GM19468 (cell line): Measurements from ENCODE around the gene DDX39B.
"Not testable (repeated sequence)": the region's sequence is repeated elsewhere in the genome, so short reads cannot be mapped to it uniquely, and the experiment has no call there.

ENCODE experiments used
- ATAC-seq: cut with Tn5 transposase; IDR thresholded peaks from one replicate; pipeline ENCODE4 v1.9.1; 2021; ENCODE audit warnings: mild to moderate bottlenecking, moderate library complexity, moderate number of reproducible peaks; ENCODE audit not compliant: unreplicated experiment; ENCODE audit errors: extremely low read depth

Gene DDX39B

DNA sequence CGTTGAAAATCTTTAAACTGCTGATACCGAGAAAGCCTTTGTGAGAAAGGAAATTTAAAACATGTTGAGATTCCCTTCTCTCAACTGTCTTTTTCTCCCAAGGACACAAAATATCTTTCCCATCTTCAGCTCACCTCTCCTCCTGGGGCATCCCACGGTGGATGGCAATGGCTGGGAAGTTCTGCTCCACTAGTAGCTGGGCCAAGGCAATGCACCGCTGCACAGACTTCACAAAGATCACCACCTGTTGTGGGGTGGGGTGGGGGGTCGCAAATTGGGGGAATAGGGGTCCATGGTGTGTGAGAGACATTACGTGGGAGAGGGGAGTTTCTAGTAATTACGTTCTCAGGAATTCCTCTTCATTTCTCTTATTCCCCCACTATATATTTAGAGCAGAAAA, 10.6 kb downstream of the DDX39B start:
- no peak for ATAC-seq

DNA sequence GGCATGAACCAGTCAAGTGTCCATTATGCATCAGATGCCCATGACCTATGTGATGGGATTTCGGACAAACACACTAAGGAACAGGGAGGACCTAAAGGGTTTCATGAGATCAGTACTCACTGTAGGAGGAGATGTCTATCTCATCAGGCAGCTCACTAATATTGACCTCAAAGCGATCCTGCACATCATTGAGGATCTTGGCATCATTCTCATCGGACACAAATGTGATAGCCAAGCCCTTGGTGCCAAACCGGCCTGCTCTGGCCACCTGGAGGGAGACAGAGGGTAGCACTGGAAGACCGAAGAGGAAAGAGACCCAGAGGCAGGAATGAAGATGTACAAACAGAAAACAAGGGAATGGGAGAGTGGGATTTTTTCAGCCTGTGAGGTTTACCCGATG, 11.1 kb downstream of the DDX39B start:
- ATAC-seq = no peak

DNA sequence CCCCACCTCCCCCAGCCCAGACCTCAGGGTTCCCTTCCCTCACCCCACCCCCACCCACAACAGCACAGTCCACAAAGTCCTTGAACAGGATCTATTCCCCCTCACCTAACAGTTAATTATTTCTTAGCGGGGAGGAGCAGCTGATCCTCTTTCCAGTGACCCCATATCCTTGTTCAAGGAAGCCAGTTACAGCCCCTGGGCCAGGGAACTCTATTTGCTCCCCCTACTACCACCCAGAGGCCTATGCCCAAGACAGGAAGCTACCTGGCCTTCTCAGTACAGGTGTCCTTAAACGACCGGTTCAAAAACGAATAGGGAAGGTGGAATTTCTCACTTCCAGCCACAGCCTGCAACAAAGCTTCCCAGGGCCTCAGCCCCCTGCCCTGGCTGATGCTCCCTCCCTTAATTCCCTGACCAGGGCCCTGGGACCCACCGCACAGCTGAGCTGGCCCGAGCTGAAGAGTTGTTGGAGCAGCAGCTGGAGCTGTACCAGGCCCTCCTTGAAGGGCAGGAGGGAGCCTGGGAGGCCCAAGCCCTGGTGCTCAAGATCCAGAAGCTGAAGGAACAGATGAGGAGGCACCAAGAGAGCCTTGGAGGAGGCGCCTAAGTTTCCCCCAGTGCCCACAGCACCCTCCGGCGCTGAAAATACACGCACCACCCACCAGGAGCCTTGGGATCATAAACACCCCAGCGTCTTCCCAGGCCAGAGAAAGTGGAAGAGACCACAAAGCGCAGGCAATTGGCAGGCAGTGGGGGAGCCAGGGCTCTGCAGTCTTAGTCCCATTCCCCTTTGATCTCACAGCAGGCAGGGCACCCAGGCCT, 12.3 kb downstream of the DDX39B start:
- ATAC-seq = no peak

DNA sequence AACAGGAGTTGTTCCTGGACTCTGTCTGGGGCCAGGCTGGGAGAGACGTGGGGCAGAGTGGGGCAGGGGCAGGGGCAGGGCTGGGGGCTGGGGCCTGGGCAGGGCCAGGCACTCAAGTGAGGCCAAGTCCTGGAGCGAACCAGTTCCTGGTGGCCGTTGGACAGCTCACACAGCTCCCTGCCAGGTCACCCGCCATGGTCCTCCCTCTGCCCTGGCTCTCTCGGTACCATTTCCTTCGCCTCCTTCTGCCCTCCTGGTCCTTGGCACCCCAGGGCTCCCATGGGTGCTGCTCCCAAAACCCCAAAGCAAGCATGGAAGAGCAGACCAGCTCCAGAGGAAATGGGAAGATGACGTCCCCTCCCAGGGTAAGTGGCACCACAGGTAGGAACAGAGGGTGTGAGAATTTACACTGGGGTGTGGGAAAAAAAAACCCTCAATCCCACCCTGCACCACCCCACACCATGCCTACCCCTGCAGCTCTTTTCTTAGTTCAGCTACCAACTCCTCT, 12.9 kb downstream of the DDX39B start, which contains the start of gene MCCD1:
TSS of gene MCCD1 (plus strand) at position 142 of the 508 bp plus-strand sequence. CDS start at position 195, 53 bp downstream.
- ATAC-seq = no peak

DNA sequence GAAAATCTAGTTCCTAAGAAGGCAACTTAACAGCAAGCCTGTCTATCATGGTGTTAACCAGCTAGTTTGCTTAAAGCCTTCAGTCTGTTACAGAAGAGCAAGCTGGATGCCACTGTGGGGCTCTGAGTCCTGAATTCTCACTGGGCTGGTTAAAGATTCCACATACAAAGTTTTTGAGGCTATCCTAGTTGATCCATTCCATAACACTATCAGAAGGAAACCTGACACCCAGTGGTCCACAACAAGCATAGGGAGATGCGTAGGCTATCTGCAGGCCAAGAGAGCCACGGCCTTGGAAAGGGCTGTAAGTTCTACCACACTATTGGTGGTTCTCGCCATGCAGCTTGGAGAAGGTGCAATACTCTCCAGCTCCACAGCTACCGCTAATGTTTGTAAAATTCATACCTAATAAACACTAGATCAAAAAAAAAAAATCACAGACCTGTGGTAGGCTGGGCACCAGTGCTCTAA, 13.5 kb downstream of the DDX39B start:
- no peak for ATAC-seq

DNA sequence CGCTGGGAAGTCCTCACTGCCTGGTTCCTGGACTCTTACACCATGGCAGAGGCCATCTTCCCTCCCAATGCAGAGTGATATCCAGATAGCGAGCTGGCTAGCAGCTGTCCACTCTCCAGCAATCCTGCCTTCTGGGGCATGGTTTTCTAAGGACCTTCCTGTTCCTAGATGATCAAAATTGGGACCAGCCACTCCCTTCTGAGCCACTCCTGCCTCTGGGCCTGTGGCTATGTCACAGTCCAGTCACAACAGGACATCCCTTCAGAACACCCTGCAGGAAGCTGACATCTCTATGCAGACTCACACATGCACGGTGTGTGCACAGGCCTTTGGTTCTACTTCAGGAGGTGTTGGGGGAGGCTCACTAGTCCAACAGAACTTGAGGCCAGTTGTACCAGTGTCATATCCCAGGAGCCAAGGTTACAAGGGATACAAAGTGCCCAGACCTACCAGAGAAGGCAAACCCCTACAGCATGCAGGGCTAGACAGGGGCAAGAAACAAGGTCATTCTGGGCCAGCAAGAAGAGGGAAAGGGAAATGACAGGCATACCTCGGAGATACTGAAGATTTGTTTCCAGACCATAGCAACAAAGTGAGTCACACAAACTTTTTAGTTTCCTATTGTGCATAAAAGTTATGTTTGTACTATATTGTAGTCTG, 15.7 kb downstream of the DDX39B start:
- no peak for ATAC-seq

DNA sequence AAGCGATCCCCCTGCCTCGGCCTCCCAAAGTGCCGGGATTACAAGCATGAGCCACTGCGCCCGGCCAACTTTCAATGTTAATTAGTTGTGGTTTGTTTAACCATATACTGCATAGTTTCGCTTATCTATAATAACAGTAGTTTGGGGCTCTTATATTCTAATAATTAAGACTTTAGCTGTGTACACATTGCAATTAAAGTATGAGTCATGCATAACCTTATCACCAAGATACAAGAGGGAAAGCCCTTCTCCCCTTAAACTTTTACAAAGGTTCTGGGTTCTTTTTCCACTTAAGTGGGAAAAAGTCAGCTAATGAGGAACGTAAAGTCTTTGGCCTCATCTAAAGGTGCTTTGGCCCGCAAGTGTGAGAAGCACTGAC, 16.3 kb downstream of the DDX39B start:
- no peak for ATAC-seq

DNA sequence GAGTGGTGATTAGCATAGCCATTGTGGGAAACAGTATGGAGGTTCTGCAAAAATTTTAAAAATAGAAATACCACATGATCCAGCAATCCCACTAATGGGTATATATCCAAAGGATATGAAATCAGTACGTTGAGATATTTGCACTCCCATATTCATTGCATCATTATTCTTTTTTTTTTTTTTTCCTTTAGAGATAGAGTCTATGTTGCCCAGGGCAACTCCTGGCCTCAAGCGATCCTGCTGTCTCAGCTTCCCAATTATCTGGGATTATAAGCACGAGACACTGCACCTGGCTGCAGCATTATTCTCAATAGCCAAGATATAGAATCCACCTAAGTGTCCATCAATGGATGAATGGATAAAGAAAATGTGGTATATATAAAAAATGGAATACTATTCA, 20.0 kb downstream of the DDX39B start:
- ATAC-seq = no peak

DNA sequence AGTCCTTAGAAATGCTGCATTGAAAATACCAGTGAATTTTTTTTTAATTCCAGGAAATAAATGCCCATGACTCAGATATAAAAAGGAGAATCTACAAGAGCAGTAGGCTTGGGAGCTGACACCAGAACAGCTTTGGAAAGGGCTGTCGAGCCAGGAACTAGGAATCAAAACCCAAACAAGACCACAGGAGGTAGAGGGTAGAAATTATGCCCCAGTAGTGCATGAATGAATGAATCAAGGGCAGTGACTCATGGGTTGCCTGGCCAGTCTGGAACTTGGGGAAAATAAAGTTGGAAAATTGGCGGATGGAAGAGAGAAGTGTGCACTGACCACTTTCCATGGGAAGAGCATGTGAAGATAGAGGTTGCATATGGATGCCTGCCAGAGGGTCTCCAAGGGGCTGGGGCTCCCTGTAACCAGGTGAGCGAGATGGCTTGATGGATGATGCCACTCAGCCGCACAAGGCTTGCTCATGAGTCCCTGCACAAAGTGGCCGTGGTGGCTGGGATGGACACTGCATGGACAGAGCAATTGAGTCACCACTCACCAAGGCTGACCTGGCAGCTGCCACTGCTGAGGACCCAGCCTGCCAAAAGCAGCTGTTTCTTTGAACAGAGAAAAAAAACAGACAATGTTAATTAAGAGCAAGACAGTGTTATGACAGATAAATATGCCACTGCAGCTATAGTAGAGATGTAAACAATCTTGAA, 28.2 kb downstream of the DDX39B start:
- no peak for ATAC-seq

DNA sequence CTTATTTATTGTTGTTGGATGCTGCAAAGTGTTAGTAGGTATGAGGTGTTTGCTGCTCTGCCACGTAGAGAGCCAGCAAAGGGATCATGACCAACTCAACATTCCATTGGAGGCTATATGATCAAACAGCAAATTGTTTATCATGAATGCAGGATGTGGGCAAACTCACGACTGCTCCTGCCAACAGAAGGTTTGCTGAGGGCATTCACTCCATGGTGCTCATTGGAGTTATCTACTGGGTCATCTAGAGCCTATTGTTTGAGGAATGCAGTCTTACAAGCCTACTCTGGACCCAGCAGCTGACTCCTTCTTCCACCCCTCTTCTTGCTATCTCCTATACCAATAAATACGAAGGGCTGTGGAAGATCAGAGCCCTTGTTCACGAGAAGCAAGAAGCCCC, 31.8 kb downstream of the DDX39B start:
- ATAC-seq = no peak

DNA sequence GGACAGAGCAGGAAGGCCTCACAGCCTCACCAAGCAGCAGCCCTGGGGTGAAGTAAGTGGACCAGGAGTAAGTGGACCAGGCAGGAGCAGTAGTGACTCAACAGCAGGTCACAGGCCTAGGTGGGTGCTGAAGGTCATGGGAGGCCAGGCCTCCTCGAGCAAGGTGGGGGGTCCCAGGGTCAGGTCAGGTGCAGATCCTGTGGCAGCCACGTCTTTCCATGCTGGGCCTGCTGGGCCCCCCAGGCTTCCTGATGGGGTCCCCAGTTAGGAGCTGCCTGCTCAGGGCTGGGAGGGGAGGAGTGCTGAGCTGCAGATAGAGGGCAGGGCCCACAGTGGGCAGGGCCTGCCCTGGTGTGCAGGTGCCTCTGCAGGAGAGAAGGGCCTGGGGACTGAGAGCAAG, 32.8 kb downstream of the DDX39B start:
- ATAC-seq = not testable (repeated sequence)

DNA sequence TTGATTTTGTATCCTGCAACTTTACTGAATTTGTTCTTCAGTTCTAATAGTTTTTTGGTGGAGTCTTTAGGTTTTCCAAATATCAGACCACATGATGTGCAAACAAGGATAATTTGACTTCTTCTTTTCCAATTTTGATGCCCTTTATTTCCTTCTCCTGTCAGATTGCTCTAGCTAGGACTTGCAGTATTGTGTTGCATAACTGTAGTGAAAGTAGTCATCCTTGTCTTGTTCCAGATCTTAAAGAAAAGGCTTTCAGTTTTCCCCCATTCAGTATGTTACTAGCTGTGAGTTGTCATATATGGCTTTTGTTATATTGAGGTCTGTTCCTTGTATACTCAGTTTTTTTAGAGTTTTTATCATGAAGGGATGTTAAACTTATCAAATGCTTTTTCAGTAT, 39.2 kb downstream of the DDX39B start:
- no peak for ATAC-seq

DNA sequence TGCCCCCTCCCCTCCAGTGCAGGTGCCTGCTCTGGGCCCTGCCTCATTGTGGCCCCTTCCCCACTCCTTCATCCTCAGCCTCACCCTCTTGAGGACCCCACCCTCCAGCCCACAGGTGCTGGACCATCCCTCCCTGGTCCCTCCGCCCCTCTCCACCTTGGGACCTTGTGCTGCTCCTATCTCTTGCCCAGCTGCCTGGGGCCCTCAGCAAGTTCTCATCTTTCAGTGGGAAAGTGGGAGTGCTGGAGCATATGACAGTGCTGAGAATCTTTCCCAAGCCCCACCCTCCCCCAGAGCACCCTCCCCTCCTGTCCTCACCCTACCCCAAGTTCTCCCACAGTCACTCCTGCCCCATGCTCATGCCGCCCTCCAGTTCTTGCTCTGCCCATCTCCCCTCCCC, 42.2 kb downstream of the DDX39B start:
- not testable (repeated sequence) for ATAC-seq

DNA sequence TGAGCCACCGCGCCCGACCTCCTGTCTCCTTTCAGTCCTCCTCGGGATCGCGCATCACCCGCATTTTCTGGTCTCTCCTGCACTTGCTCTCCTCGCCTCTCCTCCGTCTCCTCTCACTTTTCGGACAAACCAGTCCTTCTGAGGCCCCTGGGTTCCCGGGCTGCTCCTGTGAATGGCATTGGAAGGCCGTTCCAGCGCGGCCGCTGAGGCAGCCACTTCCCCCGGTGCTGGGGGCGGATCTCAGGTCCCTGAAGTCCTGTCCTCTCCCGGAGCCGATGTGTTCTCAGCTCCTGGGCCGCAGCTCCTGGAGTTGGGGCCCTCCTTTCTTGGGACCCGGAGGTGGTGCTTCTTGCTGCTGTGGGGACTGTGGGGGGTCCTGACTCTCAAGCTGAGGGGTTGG, 43.1 kb downstream of the DDX39B start:
- no peak for ATAC-seq

DNA sequence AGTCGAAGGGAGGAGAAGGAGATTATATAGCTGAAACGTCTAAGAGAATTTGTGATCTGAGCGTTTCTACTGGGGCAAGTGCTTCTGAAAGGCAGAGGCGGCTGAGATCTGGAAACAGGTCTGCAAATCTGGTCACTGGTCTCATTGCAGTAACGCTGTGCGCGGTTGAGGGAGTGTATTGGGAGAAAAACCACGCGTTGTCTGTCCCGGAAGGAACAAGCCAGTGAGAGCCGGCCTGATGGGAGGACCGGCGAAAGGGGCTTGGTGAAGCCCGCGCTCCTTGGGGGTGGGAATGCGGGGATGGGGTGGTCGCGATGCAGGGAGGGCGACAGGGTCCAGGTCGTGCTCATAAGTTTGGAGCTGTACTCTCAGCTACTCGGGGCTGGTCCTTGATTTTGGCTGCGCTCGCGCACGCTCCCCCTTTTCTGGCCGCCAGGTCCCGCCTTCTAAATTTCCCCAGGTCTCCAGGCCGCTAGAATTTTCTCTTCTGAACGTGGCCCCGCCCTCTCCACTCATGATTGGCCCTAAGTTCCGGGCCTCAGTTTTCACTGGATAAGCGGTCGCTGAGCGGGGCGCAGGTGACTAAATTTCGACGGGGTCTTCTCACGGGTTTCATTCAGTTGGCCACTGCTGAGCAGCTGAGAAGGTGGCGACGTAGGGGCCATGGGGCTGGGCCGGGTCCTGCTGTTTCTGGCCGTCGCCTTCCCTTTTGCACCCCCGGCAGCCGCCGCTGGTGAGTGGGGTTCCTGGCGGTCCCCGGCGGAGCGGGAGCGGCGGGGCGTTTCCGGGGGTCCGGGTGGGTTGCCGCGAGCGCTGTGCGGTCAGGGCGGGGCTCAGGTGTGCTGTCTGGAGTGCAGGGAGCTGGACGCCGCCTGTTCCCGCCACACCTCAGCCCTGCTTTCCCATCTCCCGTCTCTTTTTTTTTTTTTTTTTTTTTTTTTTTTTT, 44.0 kb downstream of the DDX39B start, which contains the start of gene MICB:
TSS of gene MICB (plus strand) at position 615 of the 946 bp plus-strand sequence. CDS start at position 664, 49 bp downstream.
- no peak for ATAC-seq

DNA sequence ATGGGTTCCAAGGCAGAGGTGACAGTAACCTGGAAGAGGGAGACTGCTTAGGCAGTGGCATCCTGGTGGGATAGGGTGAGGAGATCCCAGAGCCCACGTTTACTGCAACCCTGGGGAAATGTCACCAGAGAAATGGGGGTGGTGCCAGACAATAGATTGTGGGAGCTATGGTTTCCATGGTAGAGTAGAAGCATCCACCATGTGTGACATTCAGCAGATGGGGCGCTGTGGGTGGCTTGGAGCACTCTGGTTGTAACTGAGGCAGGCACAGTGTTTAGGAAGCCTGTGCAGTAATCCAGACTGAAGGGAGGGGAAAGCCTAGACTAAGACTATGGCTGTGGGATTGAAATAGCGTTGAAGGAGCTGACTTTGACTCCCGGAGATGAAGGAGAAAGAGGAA, 45.0 kb downstream of the DDX39B start:
- not testable (repeated sequence) for ATAC-seq

DNA sequence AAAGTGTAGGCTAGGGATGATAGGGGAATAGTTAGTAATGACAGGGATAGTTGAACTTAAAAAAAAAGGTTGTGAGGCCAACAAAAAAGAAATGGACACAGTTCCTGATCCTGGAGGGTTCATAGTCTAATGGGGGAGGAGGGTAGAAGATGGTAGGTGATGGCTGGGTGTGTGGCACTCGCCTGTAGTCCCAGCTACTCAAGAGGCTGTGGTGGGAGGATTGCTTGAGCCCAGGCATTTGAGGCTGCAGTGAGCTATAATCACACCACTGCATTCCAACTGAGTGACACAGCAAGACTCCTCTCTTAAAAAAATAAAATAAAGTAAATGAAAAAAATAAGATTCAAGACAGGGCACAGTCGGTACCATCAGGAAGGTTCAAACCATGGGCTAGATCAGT, 46.2 kb downstream of the DDX39B start:
- no peak for ATAC-seq

DNA sequence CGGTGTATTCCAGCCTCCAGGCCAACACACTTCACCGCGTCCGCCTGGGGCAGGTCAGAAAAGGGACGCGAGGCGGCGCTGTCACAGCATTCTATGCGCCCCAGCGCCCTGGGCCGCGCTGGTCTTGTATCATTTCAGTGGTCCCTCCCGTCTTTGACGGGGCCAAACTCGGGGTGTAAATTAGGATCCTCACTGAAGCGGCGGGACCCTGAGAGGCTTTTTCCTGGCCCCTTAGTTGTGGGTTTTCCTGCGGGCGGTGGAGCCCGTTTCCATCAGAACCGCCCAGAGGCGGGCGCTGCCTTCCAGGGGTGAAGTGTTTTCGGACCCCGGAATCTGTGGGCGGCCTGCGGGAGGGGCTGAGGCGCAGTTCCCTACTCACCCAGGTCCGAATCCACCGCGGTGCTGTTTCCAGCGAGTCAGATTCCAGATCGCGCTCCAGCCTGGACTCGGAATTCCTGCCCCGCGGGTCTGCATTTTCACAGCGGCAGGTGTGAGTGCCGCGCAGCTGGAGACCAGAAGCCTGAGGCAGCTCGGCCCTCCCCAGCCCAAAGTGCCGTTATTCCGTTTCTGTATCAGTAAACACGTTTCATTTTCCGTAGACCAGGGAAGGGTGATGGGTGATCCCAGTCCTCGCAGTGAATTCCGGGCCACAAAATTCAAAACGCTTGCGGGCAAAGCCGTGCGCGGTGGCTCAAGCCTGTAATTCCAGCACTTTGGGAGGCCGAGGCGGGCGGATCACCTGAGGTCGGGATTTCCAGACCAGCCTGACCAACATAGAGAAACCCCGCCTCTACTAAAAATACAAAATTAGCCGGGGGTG, 47.7 kb downstream of the DDX39B start:
- no peak for ATAC-seq

DNA sequence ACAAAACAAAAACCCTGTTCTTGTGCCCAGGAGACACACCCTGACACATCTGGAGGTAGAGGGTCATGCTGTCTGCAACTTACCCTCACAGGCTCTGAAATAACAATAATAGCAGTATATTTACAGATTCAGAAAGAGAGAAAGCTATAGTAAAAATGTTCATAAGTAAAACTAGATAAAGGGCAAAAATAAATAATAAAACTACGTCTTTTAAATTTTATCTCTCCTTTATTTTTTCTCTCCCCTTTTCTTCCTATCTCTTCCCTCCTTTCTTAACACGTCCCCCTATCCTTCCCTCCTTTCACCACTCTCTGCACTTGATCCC, 48.3 kb downstream of the DDX39B start:
- not testable (repeated sequence) for ATAC-seq
